CD1c-positive myeloid dendritic cell (primary cell): Measurements from ENCODE around the gene RALGPS1.
A peak's percentile ranks its signal among the peaks of the same experiment; 100 is the strongest.

Experiments used
- DNase-seq: peaks from one replicate; pipeline ENCODE4 v3.0.0-alpha.2; 2016; ENCODE audit errors: extremely low spot score

RALGPS1 gene

GRCh38 chr9:126956917-126957686 is 42.5 kb downstream of the RALGPS1 start:
- no peak for DNase-seq

DNA sequence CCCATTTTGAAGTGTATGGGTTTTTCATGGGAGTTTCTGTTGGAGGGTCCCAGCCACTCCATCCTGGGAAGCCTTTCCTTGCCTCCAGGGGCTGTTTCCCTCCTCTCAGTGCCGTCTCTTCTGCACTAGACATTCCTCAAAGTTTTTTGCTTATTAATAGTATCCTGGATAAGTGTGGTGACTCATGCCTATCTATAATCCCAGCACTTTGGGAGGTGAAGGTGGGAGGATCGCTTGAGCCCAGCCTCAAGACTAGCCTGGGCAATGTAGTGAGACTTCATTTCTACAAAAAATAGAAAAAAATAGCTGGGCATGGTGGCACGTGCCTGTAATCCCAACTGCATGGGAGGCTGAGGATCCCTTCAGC is 43.1 kb downstream of the RALGPS1 start:
- DNase-seq: no peak

DNA sequence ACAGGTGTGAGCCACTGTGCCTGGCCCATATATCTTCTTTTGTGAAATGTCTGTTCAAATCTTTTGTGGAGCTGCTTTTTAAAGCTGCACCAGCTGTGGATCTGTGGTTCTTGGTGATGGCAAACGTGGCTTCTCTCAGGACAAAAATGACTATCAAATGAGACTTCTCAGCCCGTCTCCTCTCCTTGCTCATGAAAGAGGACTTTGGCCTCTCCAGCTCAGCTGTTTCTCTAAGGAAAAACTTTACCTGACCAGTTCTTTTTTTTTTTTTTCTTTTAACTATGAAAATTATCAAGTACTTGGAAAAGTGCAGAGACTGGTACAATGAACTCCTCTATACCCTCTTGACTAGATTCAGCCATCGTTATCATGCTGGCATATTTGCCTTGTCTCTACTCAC is 44.8 kb downstream of the RALGPS1 start:
- DNase-seq: no peak

- no peak for DNase-seq
Observed at GRCh38 chr9:126959917-126960316, 45.3 kb downstream of the RALGPS1 start.

DNA sequence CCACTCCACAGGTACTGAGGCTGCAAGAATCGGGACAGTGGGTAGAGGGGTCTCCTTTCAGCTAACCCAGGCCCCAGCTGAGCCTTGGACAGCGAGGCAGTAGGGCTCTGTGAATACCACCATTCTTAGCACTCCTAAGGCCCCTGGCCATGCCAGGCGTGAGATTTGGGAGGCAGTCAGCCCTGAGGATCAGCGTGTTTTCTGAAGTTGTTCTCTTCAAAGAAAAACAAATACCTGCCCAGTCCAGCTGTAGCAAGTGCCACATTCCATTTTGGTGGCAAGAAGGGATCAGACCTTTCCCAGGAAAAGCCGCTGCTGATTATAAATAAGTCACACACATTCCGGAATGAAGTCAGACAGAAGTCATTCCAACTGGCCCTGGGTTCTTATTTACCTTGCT is 47.8 kb downstream of the RALGPS1 start:
- no peak for DNase-seq

DNA sequence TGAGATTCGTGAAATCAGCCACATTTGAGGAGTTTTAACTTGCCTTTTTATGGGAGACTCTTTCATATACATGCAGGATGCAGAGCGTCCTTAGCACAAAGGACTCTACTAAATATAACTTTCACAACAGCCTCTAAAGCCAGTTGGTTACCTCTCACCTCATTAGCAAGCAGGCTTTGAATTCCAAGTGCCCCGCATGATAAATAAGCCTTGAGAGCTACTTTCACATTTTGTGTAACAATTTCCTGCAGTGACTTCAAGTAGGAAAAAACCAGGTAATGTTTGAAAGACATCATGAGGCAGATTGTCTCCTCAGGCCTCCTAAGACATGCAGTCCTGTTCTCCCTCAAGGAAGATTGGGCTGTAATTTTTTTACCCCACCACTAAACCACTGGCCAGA is 50.5 kb downstream of the RALGPS1 start:
- no peak for DNase-seq

GRCh38 chr9:126965541-126966428 is 51.2 kb downstream of the RALGPS1 start:
- DNase-seq: peak; percentile 23

DNA sequence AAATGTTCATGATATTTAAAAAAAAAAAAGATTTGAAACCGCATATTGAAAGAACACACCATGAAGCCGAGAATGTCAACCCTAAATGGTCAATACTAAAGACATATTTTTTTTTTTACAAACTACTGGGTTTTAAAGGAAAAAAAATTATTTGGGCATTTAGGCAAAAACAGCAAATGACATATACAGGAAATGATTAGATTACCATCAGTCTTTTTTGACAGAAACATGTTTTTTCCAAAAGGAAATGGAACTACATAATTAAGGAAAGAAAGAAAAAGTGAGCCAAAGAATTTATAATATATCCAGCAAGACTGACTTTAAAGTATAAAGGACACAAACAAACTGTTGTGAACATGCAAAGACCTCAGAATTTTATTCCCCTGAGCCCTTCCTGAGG is 56.7 kb downstream of the RALGPS1 start:
- DNase-seq: no peak

GRCh38 chr9:126973651-126974529 is 59.3 kb downstream of the RALGPS1 start:
- DNase-seq: no peak

DNA sequence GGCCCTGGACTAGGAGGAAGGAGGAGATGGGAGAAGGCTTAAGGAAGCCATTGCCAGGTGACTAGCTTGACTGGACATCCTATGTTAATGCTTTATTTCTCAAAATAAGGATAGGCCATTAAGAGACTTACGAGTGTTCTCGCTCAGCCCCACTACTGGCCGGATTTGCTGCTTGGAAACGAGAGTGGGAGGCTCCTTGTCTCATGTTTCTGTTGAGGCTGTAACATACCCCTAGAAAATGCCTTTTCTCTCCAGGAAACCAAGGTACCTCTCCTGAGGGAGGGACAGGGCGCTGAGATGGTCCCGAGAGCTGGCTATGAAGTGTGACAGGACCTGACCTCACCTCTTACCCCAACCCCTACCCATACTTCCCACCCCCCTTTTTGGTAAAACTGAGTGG is 60.0 kb downstream of the RALGPS1 start:
- DNase-seq: no peak

DNA sequence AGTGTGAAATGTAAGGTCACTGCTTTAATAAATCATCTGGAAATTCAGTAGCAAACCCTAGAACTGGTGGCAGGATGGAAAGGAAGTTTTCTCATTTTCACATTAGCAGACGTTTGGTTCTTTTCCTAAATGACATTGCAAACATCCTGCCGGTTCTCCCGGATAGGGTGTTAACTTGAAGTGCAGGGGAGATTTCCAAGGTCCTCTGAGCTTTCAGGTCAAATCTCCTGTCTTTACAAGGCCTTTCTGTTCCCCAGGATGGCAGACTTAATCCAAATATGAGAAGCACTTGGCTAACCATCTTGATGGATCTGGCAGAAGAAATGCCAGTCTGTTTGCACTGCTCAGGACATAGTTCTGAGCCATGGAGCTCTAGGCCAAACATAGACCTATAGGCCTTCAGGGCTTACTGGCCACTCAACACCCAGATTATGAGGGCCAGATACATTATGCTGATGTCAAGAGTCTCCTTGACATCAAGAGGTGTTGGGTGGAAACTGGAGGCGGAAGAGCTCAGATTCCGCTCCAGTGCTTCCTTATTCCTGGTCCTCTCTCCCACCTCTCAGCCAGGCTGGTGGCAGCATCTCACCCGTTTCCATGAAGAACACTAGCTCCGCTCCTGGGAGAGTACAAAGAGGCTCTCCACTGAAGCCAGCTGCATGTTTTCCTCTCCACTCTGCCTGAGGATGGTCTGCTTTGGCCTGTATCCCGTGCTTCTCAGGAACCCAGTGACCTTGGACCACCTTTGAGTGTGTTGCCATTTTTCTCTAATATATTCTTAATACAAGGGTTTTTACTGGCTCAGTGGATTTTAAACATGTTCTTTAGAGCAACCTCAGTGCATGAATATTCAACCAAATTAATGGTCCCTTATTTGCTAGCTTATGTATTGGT is 61.0 kb downstream of the RALGPS1 start:
- DNase-seq: no peak

DNA sequence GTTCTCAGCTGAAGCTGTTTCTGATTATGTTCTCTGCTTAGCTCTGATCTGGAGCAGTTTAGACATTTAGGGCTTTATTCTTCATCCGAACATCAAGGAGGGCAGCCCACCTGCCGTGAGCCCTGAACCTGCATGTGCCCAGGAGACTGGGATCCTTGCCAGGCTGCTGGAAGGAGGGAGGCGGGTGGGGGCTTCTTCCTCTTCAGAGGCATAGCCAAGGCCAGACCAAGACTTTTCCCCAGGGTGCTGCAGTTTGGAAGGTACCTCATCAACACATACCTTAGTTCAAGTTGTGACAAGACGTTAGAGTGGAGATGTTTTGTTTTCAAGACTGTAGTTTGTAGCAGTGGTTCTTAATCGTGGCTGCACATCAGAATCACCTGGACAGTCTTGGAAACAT is 64.9 kb downstream of the RALGPS1 start:
- no peak for DNase-seq

GRCh38 chr9:126980231-126980630 is 65.6 kb downstream of the RALGPS1 start:
- no peak for DNase-seq

GRCh38 chr9:126981218-126981617 is 66.6 kb downstream of the RALGPS1 start:
- DNase-seq: no peak

- DNase-seq: no peak
Observed at GRCh38 chr9:126982215-126983002, 67.8 kb downstream of the RALGPS1 start.

GRCh38 chr9:126983767-126984166 is 69.2 kb downstream of the RALGPS1 start:
- DNase-seq: no peak

DNA sequence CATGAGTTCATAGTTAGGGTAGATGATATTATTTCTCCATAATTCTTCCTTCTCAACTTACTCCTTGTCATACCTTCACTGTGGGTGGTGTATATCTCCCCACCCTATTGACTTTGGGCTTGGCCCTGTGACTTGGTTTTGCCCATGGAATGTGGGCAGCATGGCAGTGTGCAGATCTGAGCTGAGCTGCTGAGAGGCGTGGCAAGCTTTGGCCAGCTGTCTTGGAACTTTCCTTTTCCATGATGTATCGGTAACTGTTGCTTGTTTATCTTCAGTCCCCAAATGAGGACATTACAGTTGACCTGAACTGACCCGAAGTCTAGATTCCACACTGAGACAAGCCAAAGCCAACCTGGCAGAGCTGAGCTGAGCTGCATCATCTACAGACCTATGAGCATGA is 70.4 kb downstream of the RALGPS1 start:
- DNase-seq: no peak

DNA sequence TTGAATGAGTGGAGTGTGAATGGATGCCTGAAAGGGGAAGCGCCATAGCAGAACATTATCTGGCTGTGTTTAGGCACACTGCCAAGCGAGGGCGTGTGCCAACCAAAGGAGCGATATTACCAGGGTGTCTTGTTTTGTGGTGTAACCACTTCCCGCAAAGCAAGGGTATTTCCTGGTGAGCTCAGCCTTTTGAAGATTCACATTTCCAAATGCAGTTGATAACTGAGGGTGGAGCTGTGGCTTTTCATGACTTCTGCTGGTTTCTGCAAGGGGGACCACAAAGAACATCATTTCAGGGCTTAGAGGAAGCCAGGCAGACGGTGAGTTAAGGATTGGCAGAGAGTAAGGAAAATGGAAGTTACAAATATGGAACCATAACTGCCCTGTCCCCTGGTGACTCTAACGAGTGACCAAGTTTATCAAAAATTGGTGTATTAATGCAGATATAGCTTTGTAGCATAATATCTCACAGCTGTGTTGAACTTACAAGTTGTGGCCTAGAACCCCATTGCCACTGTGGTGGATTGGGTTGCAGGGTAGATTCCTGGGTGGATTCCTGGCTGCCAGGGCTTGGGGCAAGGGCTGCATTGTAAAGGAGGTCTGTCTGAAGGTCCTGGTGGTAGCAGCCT is 71.4 kb downstream of the RALGPS1 start:
- peak; percentile 91 for DNase-seq

GRCh38 chr9:126986506-126986951 is 71.9 kb downstream of the RALGPS1 start:
- no peak for DNase-seq

GRCh38 chr9:126988857-126989256 is 74.3 kb downstream of the RALGPS1 start:
- DNase-seq: no peak
